Fibroblast of villous mesenchyme (primary cell): ENCODE measurements around the gene TOR4A. TPM values are rescaled to one million over a fixed set of nuclear protein-coding genes. Genes with fewer than 3 reads are reported as not detected.

Source experiments
- DNase-seq: peaks from one replicate; pipeline ENCODE4 v3.0.0-alpha.2; 2010; ENCODE audit warnings: low read depth
- H3K4me3 ChIP-seq: 2 replicates; pipeline ENCODE4 v1.5.1; 2011; ENCODE audit warnings: low read depth, mild to moderate bottlenecking, low read length
- total RNA-seq: library from RNA; depleted of rRNA; stranded (reverse); fragments of >200 nt; gene quantifications from 2 replicates; pipeline ENCODE4 v1.2.3, GENCODE V29; 2012
- TF ChIP-seq, protein P1 (sequence below): IDR thresholded peaks from 2 replicates; pipeline ENCODE4 v1.5.1; 2012; ENCODE audit warnings: low read depth, mild to moderate bottlenecking, low read length; ENCODE audit not compliant: insufficient read depth

Gene TOR4A
- 39.3 and 42.3 TPM in 2 replicates for total RNA-seq

DNA sequence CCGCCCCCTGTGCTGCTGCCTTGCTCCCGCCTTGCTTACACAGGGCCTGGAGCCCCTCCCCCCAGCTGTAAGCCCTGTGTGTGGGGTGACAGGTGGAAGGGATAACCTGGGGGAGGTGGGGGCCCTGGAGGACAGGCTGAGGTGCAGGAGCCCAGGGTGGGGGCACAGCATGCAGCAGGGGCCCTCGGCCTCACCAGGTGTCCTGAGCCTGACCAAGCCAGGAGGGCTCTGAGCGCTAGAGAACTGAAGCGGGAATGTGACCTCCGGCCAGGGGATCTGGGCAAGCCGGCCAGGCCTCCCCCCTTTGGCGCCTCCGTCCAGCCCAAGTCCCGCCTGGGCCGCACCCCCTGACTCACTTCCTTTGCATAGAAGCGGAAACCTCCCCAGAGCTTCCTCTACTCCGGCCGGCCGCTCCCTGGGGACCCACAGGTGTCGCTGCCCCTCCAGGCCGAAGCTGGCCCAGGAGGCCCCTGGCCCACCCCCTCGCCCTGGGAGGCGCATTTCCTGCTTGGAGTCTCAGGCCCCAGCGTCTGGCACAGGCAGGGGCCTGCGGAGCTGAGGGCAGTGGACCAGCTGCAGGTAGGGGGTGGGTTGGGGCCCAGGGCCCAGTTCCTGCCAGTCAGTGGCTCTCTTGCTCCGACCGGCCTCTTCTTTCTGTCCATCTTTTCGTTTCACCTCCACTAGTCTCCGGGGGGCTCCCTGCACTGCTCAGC, at the start of gene TOR4A:
Gene TOR4A (plus strand): TSS at position 398 of the 713 bp plus-strand sequence. CDS start 964 bp downstream, outside the sequence.
- DNase-seq = peak; percentile 92

DNA sequence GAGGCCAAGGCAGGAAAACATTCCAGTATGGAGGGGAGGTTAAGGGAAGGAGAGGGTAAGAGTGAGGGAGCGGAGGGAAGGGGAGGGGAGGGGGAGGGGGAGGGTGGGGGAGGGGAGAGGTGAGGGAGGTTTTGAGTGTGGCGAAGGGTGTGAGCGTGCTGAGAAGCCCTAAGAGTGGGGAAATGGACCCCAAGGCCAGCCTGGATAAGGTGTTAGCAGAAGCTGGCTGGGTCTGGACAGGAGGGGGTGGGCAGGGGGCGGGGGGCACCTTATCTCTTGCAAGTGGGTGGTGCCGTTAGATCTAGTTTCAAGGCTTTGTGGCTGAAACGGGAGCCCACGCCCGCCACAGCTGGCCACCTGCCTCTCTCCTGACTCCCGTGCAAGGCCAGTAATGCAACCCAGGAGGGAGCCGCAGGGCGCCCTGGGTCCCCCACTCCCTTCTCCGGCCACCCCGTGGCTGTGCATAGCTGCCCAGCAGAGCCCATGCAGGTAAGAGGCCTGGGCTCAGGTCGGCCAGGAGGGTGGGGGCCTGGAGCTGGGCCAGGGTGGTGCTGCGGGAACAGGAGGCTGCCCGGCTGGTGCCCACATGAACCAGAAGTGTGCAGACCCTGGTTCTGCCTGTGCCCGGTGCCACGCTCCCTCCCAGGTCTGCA, 49.5 kb upstream of the TOR4A start:
- TF ChIP-seq, protein P1, sequence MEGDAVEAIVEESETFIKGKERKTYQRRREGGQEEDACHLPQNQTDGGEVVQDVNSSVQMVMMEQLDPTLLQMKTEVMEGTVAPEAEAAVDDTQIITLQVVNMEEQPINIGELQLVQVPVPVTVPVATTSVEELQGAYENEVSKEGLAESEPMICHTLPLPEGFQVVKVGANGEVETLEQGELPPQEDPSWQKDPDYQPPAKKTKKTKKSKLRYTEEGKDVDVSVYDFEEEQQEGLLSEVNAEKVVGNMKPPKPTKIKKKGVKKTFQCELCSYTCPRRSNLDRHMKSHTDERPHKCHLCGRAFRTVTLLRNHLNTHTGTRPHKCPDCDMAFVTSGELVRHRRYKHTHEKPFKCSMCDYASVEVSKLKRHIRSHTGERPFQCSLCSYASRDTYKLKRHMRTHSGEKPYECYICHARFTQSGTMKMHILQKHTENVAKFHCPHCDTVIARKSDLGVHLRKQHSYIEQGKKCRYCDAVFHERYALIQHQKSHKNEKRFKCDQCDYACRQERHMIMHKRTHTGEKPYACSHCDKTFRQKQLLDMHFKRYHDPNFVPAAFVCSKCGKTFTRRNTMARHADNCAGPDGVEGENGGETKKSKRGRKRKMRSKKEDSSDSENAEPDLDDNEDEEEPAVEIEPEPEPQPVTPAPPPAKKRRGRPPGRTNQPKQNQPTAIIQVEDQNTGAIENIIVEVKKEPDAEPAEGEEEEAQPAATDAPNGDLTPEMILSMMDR = no peak
- DNase-seq = no peak
- no peak overlapping the region for H3K4me3 ChIP-seq

More for the DNA sequence above, at the start of gene TOR4A:
- peak within 1 kb of the TSS; percentile 78 for H3K4me3 ChIP-seq
- TF ChIP-seq, protein P1 = peak; percentile 36

DNA sequence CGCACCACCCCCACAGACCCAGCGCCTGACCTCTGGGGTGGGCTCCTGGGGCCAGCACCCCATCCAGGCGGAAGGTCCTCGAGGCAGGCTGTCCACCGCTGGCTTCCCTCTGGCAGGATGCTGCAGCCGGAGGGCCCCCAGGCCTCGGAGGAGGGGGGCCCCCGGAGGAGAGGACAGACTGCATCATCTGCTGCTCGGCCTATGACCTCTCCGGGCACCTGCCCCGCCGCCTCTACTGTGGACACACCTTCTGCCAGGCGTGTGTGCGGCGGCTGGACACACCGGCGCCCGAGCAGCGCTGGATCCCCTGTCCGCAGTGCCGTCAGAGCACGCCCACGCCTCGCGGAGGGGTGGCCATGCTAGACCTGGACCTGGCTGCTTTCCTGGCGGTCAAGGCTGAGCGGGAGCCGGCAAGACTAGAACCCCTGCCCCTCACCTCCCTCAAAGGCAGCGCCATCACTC, 49.0 kb upstream of the TOR4A start:
- no peak for DNase-seq
- TF ChIP-seq, protein P1 = no peak
- H3K4me3 ChIP-seq = no peak overlapping the region

DNA sequence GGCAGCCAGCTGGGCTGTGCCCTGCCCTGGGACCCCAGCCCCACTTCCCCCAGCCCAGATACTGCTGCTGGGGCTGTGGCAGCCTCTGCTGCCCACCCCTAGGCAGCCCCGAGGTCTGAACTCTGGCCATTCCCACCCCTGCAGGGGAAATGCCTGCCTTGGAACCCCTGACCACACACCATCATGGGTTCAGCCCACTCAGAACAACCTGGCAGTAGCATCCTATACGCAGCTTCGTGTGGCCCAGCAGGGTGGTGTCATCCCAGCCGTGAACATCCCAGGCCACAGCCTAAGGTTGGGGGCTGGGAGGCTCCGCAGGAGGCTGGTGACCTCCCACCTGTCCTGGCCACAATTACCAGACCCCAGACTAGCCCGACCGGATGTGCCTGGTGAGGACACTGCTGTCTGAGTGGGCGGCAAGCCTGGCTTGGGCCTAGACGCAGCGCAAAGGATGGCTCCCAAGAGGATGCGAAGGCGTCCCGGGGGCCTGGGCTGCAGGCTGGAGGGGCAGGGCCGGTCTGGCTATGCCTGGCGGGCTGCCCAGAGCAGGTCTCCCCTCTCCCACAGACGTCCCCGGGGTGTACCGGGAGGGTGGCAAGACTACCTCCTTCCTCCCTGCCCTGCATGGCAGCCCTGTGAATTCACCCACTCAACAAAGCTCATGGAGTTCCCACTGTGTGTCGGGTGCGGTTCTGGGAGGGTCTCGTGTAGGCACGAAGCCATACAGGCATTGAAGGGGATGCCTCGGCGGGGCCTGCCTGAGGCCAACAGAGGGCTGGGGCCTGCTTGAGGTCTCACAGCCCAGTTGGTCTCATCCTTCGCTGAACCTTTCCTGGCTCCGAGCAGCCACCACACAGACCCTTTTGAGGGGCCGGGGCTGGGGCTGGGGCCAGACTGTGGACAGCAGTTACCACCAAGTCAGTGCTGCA, 48.3 kb upstream of the TOR4A start:
- no peak overlapping the region for H3K4me3 ChIP-seq
- TF ChIP-seq, protein P1 = no peak
- DNase-seq = no peak

DNA sequence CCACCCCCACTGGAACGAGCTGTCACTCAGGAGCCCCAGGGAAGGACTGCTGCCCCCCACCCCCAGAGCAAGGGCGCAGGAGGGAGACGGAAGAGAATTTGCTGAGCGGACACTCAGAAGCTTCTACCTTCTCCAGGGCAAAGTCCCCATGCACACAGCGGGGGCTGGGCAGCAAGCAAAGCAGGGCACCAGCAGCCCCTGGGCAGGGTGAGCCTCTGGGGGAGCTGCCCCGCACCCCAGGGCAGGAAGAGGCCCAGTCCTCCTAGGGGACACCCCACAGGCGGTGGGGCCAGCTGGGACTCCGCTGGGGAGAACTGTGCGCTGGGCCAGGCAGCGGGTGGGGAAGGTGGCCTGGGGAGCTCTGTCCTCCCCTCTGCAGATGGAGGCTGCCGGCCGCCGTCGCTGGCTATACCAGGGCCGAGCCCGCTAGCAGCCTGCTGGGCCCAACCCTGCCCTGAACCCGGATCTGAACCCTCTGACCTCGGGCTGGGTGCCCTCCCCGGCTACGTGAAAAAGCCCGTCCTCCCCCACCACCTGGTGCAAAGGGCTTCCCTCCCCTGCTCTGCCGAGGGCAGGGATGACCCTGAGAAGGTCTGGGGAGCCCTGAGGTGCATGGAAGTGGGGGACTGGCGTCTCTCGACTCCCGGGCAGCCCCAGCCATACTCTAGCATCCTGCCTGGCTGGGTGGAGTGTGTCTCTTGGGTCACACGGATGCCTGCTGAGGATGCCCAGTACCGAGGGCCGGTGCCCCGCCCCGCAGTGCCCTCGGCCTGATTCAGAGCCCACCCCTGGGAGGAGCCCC, 47.4 kb upstream of the TOR4A start:
- TF ChIP-seq, protein P1 = no peak
- no peak for DNase-seq
- no peak overlapping the region for H3K4me3 ChIP-seq

DNA sequence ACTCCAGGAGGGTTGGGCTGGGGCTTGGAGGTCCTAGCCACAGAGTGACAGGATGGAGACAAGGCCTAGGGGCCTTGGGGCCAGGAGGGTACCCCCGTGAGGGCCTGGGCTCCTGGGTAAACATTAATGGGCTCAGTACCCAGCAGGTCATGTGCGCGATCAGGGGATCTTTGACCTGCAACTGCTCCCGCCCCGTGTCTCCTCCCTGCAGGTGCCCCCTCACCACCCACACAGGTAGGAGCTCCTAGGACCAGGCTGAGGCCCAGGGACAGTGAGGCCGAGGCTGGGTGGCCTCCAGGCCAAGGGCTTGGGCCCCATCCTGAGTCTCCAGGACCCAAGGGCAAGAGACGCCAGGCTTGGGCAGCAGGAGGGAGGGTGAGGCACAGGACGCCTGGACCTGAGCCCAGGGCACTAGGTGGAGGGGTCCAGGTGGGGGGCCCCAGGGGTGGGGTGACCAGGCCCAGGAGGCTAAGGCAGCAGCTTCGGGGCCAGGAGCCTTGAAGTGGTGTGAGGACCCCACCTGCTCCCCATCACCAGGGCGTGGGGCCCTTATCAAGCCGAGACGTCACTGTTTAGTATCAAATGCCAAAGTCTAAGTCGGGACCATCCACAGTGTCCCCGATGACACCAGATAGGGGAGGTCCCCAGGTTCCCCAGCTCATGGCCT, 46.7 kb upstream of the TOR4A start, which contains the start of gene SLC34A3:
Gene SLC34A3 (plus strand): TSS at position 197 of the 667 bp plus-strand sequence. CDS start 802 bp downstream, outside the sequence.
- DNase-seq = no peak
- TF ChIP-seq, protein P1 = no peak
- no peak within 1 kb of the TSS for H3K4me3 ChIP-seq
